Mammary epithelial cell (primary cell): ENCODE measurements around the gene NRG3.

Experiments used
- EZH2 ChIP-seq: IDR thresholded peaks from 2 replicates; pipeline ENCODE4 v1.6.1; 2012; ENCODE audit warnings: low read length, inconsistent platforms, borderline replicate concordance
- TF ChIP-seq, protein P1 (sequence below), 2 donors: IDR thresholded peaks in 1 of 2; conservative IDR thresholded peaks in 1 of 2; 2 replicates each; pipeline ENCODE4 v1.5.1; 2011 to 2012; ENCODE audit warnings: inconsistent platforms in 2 of 2, low read length in 2 of 2, mild to moderate bottlenecking in 2 of 2, control low read depth in 1 of 2, low read depth in 1 of 2; ENCODE audit not compliant: insufficient read depth in 1 of 2; ENCODE audit errors: extremely low read depth in 1 of 2

DNA sequence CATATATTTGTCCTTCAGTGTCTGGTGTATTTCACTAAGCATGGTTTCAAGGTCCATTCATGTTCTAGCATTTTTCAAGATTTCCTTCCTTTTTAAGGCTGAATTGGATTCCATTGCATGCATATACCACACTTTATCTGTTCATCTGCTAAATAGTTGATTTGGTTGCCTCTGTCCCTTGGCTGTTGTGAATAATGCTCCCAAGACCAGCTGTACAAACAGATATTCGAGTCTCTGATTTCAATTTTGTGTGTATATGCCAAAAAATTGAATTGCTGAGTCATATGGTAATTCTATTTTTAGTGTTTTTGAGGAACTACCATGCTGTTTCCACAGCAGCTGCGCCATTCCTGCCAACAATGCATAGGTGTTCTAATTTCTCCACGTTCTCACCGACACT, 216.4 kb downstream of the NRG3 start:
- TF ChIP-seq EZH2: no peak
- TF ChIP-seq, protein P1, sequence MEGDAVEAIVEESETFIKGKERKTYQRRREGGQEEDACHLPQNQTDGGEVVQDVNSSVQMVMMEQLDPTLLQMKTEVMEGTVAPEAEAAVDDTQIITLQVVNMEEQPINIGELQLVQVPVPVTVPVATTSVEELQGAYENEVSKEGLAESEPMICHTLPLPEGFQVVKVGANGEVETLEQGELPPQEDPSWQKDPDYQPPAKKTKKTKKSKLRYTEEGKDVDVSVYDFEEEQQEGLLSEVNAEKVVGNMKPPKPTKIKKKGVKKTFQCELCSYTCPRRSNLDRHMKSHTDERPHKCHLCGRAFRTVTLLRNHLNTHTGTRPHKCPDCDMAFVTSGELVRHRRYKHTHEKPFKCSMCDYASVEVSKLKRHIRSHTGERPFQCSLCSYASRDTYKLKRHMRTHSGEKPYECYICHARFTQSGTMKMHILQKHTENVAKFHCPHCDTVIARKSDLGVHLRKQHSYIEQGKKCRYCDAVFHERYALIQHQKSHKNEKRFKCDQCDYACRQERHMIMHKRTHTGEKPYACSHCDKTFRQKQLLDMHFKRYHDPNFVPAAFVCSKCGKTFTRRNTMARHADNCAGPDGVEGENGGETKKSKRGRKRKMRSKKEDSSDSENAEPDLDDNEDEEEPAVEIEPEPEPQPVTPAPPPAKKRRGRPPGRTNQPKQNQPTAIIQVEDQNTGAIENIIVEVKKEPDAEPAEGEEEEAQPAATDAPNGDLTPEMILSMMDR (conservative IDR thresholded peaks at IDR 0.05 in 1 of 2, IDR thresholded peaks at IDR 0.05 in 1 of 2; ENCODE audit: extremely low read depth in 1 of 2, insufficient read depth in 1 of 2, low read depth in 1 of 2, low read length in 2 of 2): no peak
